OCI-LY1 (cell line): Measurements from ENCODE around the gene TMEM190.

Source experiments
- H2AFZ ChIP-seq: fragments of 200-600 bp; sonication (generic), shearing (Covaris generic); 2 replicates; pipeline ENCODE4 v1.6.0; 2014; ENCODE audit warnings: antibody characterized with exemption, mild to moderate bottlenecking, low read length
- H3F3A ChIP-seq: fragments of 200-600 bp; sonication (generic), shearing (Covaris generic); 2 replicates; pipeline ENCODE4 v1.6.0; 2014; ENCODE audit warnings: mild to moderate bottlenecking, antibody characterized with exemption, low read length, moderate library complexity; ENCODE audit not compliant: insufficient read depth
- H3K27ac ChIP-seq: fragments of 200-600 bp; sonication (generic); 2 replicates; pipeline ENCODE4 v1.5.1; 2014; ENCODE audit warnings: low read length, mixed run types, mild to moderate bottlenecking, low read depth; ENCODE audit not compliant: poor library complexity, severe bottlenecking
- H3K27me3 ChIP-seq: fragments of 200-600 bp; sonication (generic); 2 replicates; pipeline ENCODE4 v1.6.0; 2014; ENCODE audit warnings: antibody characterized with exemption, mild to moderate bottlenecking, low read length, moderate library complexity; ENCODE audit not compliant: insufficient read depth
- H3K36me3 ChIP-seq: fragments of 200-600 bp; sonication (generic); 2 replicates; pipeline ENCODE4 v1.6.1; 2014; ENCODE audit warnings: mild to moderate bottlenecking, antibody characterized with exemption, low read length, moderate library complexity, mixed read lengths; ENCODE audit not compliant: insufficient read depth
- H3K4me1 ChIP-seq: fragments of 200-600 bp; sonication (generic); 2 replicates; pipeline ENCODE4 v1.5.1; 2014; ENCODE audit warnings: mild to moderate bottlenecking, low read length, moderate library complexity; ENCODE audit not compliant: insufficient read depth, severe bottlenecking
- H3K4me2 ChIP-seq: fragments of 200-600 bp; sonication (generic), shearing (Covaris generic); 2 replicates; pipeline ENCODE4 v1.6.1; 2014; ENCODE audit warnings: low read length
- H3K4me3 ChIP-seq: fragments of 200-600 bp; sonication (generic); 2 replicates; pipeline ENCODE4 v1.5.1; 2014; ENCODE audit warnings: low read length, low read depth, mild to moderate bottlenecking, mixed read lengths; ENCODE audit not compliant: poor library complexity, severe bottlenecking
- H3K79me2 ChIP-seq: fragments of 200-600 bp; shearing (Covaris generic); 2 replicates; pipeline ENCODE4 v1.6.1; 2016; ENCODE audit warnings: mixed run types, low read length, mixed read lengths; ENCODE audit not compliant: insufficient read depth
- H3K9ac ChIP-seq: fragments of 200-600 bp; sonication (generic), shearing (Covaris generic); 2 replicates; pipeline ENCODE4 v1.6.1; 2014; ENCODE audit warnings: mild to moderate bottlenecking, low read length, mixed read lengths
- H3K9me2 ChIP-seq: fragments of 200-600 bp; sonication (generic), shearing (Covaris generic); 2 replicates; pipeline ENCODE4 v1.6.1; 2014; ENCODE audit warnings: low read depth, mild to moderate bottlenecking, low read length, mixed read lengths
- H3K9me3 ChIP-seq: fragments of 200-600 bp; shearing (Covaris generic); 2 replicates; pipeline ENCODE4 v1.6.1; 2014; ENCODE audit warnings: low read length, mixed read lengths
- H4K20me1 ChIP-seq: fragments of 200-600 bp; sonication (generic), shearing (Covaris generic); 2 replicates; pipeline ENCODE4 v1.6.0; 2016; ENCODE audit warnings: mild to moderate bottlenecking, low read length; ENCODE audit not compliant: insufficient read depth
- EZH2 ChIP-seq: fragments of 200-600 bp; sonication (generic), shearing (Covaris generic); IDR thresholded peaks from 2 replicates; pipeline ENCODE4 v1.8.0; 2017; ENCODE audit warnings: borderline replicate concordance, mixed run types, mild to moderate bottlenecking, antibody characterized with exemption, low read length, moderate library complexity, mixed read lengths
- TF ChIP-seq, protein P1 (sequence below): fragments of 200-600 bp; sonication (generic), shearing (Covaris generic); IDR thresholded peaks from 2 replicates; pipeline ENCODE4 v1.5.1; 2017; ENCODE audit warnings: mild to moderate bottlenecking, antibody characterized with exemption, low read length, moderate library complexity, mixed read lengths

Gene TMEM190

DNA sequence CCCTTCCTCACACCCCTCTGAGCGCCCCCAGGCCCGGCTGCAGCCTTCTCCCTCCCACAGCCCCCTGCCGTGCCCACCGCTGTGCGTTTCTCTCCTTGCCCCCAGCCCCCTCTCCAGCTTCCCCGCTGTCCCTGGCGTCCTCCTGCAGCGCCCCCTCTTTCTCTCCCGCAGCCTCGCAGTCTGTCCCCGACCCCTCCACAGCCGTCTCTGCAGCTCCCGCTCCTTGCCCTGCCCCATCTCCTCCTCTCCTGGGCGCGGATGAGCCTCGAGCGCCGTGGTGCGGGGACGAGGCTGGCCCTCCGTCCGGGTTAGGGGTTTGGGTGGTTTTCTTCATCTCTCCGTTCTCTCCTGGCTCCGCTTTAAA lies 35.9 kb upstream of the TMEM190 start:
- Histone ChIP-seq H3K9ac (peak overlapping the region; percentile 85), H3K79me2 (no peaks in the 10 kb centered on the region), H3K4me1 (peaks cover 25% of the 10 kb centered on the region), H4K20me1 (no peaks in the 10 kb centered on the region), H3K27me3 (no peaks in the 10 kb centered on the region), H3K36me3 (peaks cover 14% of the 10 kb centered on the region), H3F3A (no peaks in the 10 kb centered on the region), H3K4me3 (peak overlapping the region; percentile 73), H3K4me2 (peak overlapping the region; percentile 89), H3K9me3 (no peaks in the 10 kb centered on the region), H3K27ac (no peak overlapping the region), H3K9me2 (no peaks in the 10 kb centered on the region), H2AFZ (no peak overlapping the region)
- TF ChIP-seq, protein P1, sequence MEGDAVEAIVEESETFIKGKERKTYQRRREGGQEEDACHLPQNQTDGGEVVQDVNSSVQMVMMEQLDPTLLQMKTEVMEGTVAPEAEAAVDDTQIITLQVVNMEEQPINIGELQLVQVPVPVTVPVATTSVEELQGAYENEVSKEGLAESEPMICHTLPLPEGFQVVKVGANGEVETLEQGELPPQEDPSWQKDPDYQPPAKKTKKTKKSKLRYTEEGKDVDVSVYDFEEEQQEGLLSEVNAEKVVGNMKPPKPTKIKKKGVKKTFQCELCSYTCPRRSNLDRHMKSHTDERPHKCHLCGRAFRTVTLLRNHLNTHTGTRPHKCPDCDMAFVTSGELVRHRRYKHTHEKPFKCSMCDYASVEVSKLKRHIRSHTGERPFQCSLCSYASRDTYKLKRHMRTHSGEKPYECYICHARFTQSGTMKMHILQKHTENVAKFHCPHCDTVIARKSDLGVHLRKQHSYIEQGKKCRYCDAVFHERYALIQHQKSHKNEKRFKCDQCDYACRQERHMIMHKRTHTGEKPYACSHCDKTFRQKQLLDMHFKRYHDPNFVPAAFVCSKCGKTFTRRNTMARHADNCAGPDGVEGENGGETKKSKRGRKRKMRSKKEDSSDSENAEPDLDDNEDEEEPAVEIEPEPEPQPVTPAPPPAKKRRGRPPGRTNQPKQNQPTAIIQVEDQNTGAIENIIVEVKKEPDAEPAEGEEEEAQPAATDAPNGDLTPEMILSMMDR, result peak; percentile 45; the same call in 1 of the 2 replicates
- TF ChIP-seq EZH2, result no peak

DNA sequence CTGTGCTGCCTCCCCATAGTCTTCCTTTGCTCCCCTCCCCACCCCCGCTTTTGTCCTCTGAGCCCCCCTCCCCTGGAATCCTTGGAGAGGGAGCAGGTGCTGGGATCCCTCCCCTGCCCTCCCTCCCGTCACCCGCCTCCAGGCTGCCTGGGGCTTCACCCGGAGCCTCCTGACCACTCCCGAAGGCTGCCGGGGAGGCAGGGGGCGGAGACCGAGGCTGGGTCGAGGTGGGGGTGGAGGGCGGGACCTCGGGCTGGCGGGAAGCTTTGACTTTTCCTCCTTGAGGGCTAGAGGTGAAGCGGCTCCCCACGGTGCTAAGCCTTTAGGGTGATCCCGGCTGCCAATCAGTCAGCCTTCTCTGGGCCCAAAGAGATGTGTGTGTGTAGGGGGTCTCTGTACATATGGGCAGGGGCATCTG lies 35.4 kb upstream of the TMEM190 start:
- no peak overlapping the region for H3K27ac ChIP-seq
- H3K4me2 ChIP-seq, result peak overlapping the region; percentile 89
- no peak overlapping the region for H2AFZ ChIP-seq
- peak overlapping the region; percentile 73 for H3K4me3 ChIP-seq
- TF ChIP-seq, protein P1, result no peak
- no peak for TF ChIP-seq EZH2
- H3K9me2 ChIP-seq, result no peaks in the 10 kb centered on the region
- H3F3A ChIP-seq, result no peaks in the 10 kb centered on the region
- peak overlapping the region; percentile 85 for H3K9ac ChIP-seq
- no peaks in the 10 kb centered on the region for H3K9me3 ChIP-seq
- H3K79me2 ChIP-seq, result no peaks in the 10 kb centered on the region
- H3K36me3 ChIP-seq, result peaks cover 14% of the 10 kb centered on the region
- H3K4me1 ChIP-seq, result peaks cover 25% of the 10 kb centered on the region
- H3K27me3 ChIP-seq, result no peaks in the 10 kb centered on the region
- H4K20me1 ChIP-seq, result no peaks in the 10 kb centered on the region

DNA sequence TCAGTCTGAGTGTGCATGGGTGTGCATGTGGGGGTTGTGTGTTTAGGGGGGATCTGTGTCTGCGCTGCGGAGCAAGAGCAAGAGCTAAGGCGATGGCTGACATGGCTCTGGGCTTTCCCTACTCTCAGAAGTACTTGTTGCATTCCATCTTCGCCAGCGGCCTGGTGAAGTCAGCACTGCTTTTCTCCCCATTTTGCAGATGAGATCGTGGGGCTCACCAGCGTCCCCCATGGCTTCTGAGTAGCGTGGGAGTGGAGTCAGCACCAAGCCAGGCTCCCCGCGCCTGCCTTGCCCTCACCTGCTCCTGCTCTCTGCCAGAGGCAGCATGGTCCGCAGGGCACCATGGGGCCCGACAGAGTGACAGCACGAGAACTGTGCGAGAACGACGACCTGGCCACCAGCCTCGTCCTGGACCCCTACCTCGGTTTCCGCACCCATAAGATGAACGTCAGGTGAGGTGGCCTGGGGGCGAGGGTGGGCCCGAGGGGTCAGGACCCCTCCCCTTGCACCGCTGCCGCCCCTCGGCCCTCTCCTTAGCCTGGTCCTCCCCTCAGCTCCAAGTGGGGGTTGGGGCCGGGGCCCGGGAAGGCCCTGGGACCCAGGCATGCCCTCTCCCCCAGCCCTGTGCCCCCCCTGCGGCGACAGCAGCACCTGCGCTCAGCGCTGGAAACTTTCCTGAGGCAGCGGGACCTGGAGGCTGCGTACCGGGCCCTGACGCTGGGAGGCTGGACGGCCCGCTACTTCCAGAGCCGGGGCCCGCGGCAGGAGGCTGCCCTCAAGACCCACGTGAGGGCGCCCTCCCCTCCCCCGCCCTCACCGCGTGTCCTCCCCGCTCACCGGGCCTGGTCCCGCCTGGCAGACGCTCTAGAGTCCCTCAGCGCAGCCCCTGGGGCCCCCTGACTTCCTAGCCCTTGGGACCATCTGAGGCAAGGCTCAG lies 34.8 kb upstream of the TMEM190 start:
- H3K4me1 ChIP-seq, result peaks cover 25% of the 10 kb centered on the region
- H4K20me1 ChIP-seq, result no peaks in the 10 kb centered on the region
- H3K4me3 ChIP-seq, result peak overlapping the region; percentile 73
- no peaks in the 10 kb centered on the region for H3K27me3 ChIP-seq
- no peaks in the 10 kb centered on the region for H3K9me3 ChIP-seq
- H3K4me2 ChIP-seq, result peak overlapping the region; percentile 89
- no peak overlapping the region for H2AFZ ChIP-seq
- H3K9me2 ChIP-seq, result no peaks in the 10 kb centered on the region
- H3K27ac ChIP-seq, result no peak overlapping the region
- no peaks in the 10 kb centered on the region for H3K79me2 ChIP-seq
- TF ChIP-seq, protein P1, result no peak
- TF ChIP-seq EZH2, result no peak
- H3K9ac ChIP-seq, result peak overlapping the region; percentile 85; the same call in 1 of the 2 replicates
- H3F3A ChIP-seq, result no peaks in the 10 kb centered on the region
- peaks cover 15% of the 10 kb centered on the region for H3K36me3 ChIP-seq
